NK-92 treated with Interleukin-12 subunit alpha and Interleukin-12 subunit beta, amount 100 ng/mL, for 24 hours (cell line): ENCODE data around the gene SLC25A13.

ENCODE experiments used
- DNase-seq: peaks from one replicate; lab custom pipeline; 2025; lab: John Stamatoyannopoulos, UW

The SLC25A13 gene

DNA sequence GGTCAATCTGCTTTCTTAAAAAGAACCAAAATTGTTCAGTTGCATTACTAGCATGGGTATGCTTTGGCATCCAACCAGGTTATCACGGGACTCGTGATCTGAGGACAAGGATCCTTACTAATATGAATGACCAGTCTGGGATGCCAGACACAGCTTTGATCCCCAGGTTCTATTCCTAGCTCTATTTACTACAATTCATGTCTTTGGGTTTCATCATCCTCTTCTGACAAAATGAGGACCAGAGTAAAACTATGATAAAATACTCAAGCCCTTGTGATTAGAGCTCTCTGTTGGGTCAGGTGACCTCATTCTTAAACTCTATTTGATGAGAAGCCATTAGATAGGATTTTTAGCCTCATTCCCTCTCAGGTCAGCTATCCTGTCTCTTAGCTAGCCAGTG, 119.8 kb downstream of the SLC25A13 start:
- no peak for DNase-seq

DNA sequence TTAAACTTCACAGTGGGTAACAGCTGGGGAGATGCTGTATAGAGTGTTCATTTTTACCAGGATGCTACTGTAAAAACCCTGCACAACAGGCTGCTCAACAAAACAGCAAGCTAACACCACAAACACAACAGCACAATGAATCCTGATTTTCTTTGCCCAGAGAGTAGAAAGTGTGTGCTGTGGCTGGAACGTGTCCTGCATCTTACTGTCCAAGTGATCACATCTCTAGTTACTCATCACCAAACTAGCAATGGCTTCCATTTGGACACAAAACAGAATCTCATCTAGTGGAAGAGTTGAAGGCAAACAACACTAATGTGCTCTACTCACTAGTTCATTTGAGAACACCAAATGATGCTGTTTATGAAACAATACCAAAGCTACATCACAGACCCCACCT, 121.2 kb downstream of the SLC25A13 start:
- DNase-seq: no peak

- no peak for DNase-seq
These were observed 122.5 kb downstream of the SLC25A13 start for GRCh38 chr7:96199421-96199820.

- no peak for DNase-seq
These were observed 123.8 kb downstream of the SLC25A13 start for GRCh38 chr7:96198047-96198636.

- no peak for DNase-seq
These were observed 125.2 kb downstream of the SLC25A13 start for GRCh38 chr7:96196676-96197075.

GRCh38 chr7:96189129-96189820, 132.6 kb downstream of the SLC25A13 start:
- DNase-seq: no peak

DNA sequence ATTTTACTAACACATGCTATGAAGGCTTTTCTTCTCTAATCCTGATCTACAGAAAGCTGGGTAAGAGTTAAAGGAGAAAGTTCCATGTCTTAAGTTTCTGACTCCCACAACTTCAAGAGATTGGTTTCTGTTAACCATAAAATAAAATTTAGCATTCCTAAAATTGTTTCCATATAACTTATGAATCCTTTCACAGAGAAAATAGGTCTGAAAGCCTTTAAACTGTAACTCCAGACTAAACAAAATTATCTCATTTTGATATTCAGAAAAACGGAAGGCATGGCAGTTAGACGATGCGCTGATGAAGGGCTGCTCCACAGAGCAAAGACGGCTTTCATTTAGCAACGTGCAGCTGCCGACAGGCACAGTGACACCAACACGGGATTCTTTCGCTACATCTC, 133.3 kb downstream of the SLC25A13 start:
- DNase-seq: no peak

DNA sequence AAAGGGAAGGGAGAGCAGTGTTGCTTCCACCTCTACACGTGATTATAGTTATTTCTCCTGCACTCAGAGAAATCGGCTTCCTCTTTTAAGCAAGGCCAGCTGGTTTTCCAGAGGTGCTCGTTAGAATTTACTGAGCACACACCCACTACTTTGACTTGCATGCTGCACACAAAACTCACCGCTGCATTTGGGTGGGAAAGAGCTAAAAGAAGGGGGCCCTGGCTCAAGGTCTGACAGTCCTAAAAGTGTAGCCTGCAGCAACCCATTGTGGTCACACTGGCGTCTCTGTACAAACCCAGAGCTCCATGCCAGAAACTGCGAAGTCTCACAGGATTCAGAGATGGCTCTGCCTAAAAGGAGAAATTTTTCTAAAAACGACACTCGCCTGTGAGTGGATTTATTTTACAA, 133.7 kb downstream of the SLC25A13 start:
- DNase-seq: no peak

DNA sequence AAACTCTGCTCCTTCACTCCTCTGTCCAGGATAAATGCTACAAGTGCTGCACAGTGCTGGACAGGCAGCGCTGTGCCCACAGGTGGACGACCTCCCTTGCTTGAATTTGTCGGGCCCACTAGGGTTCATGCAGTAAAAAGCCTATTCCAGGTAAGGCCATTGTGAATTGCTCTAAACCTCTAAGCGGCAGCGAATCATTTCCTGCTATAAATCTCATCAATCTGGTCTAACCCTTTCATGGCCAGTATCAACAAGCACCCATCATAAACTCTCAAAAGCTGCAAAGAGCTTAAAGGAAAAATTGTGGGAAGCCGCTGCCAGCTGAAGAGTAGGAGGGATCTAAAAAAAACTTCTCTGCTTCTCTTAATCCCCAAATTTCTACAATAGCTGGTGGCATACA, 134.2 kb downstream of the SLC25A13 start:
- no peak for DNase-seq

DNA sequence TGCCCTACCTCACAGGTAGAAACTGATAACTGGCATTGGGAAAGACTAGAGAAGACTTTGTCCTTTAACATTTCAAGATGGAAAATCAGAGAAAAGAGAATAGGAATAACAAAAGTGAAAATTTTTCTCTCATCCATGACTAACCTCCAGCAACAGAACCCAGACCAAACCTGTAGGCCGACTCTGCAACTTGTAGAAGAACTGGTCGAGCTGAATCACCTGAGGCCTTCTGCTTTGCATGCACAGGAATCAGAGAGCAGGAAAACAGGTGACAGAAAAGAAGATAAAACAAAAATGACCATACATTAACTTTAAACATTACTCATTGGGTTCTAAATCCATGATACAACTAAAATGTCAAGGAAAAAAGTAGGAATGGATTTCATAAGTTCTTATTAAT, 137.1 kb downstream of the SLC25A13 start:
- DNase-seq: no peak

DNA sequence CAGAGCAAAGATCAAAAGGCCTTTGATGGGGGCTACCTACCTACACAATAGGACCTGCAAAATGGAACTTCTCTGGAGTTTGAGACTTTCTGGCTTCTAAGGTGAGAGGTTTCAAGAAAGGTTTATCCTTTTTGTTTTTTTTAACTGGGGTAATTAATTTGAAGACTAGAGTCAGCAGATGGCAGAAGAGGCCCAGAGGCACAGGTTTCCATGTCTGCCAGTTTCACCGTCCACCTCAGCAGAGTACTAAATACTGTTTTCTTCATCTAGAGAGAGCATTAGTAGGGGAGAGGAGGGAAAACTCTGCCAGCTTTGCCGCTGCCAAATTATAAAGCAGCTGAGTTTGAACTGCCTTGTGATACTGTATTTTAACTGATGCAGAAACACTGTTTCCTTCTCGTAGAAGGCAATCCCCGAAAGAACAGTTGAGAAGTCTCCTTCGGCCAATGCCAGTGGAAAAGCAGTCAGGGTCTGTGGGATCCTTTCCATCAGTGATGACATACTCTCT, 138.7 kb downstream of the SLC25A13 start:
- no peak for DNase-seq

DNA sequence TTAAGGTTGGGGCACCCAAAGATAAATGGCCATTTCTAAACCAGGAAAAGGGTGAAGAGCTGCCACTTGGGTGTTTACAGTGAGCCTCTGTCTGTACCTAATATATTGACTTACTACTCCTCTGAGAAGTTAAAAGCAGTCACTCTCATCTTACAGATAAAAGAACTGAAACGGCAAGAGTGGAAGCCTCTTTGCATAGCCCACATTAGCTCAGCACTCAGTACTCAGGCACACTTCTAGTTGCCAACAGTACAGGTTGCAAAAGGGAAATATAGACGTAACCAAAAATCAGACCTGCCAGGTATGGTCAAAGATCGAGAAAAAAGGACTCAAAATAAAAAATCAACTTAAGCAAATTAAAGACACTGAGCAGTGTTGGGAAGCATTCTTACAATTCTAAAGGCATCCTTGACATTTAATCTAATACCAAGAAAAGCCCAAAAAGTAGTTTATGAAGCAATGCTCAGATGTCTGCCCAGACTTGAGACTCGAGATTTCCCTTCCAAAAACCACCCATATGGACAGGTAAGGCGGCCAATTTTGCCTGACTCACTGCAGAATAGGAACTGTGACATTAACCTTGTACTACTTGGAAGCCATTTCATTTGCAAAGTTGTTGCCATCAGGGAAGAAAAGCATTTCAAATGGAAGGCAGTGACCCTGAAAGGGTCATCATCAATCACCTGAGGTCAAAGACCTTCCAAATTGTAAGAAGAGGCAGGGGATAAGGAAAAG, 139.3 kb downstream of the SLC25A13 start:
- DNase-seq: no peak

- no peak for DNase-seq
These were observed 140.7 kb downstream of the SLC25A13 start for GRCh38 chr7:96181174-96181573.

GRCh38 chr7:96179837-96180236, 142.1 kb downstream of the SLC25A13 start:
- no peak for DNase-seq

GRCh38 chr7:96179341-96179740, 142.6 kb downstream of the SLC25A13 start:
- no peak for DNase-seq

DNA sequence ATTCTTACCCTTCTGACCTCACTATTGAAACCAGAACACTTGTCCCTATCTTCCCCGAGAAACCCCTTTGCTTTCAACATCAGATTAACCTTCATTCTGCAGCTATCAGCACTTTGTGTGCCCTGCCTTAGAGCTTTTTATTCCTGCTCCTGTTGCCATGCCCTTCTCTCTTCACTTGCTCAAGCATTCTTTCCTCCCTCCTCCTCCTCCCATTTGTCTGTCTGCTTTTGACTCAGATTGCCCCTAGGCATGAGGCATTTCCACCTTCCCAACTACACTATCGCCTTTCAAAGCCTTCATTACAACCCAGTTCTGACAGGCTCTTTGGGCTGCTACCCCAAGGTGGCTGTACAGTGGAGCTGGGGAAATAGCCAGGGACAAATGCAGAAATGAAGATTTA, 143.3 kb downstream of the SLC25A13 start:
- DNase-seq: no peak

- DNase-seq: no peak
These were observed 144.5 kb downstream of the SLC25A13 start for GRCh38 chr7:96177353-96177752.

- DNase-seq: no peak
These were observed 147.1 kb downstream of the SLC25A13 start for GRCh38 chr7:96174812-96175211.

DNA sequence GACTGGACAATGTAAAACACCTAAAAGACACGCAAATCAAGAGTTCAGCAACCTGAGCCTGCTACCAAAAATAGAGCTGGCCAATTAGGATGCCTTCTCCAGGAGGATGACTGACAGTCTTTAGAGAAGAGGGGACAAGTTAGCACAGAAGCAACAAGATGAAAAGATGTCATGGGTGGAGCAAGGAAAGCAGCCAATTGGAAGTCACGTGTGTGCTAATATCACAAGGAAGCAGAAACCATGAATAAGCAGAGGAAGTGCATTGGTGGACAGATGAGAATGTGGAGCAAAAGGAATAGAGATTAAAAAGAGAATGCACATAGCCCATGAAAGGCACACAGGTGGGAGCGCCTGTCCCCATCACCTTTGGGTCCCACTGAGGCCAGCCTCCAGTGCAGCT, 148.1 kb downstream of the SLC25A13 start:
- DNase-seq: no peak

GRCh38 chr7:96169439-96169838, 152.5 kb downstream of the SLC25A13 start:
- DNase-seq: no peak

GRCh38 chr7:96167424-96167823, 154.5 kb downstream of the SLC25A13 start:
- no peak for DNase-seq

GRCh38 chr7:96161897-96162296, 160.0 kb downstream of the SLC25A13 start:
- no peak for DNase-seq

DNA sequence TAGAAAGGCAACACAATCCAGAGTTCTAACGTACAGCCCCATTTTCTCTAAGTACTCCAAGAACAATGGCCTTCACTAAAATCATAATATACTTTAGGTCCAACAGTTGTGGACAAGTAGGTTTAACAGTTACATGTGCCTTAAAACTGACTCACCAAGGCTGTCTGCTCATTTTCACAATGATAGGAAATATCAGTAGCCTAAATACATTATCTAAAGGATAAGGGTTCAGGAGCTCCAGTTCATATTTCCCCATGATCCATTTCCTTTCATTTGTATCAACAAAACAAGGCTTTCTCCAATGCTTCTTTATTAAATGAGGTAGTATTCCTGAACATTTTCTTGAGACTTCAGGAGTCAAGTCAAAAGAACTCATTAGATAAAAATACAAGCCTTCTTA, 164.0 kb downstream of the SLC25A13 start:
- DNase-seq: no peak
